Stimulated activated naive CD4-positive, alpha-beta T cell treated with Interleukin-2 at 50 U/mL for 16 hours (primary cell): ENCODE results near the gene MYO7A.

Experiments
- DNase-seq: peaks from one replicate; lab custom pipeline; 2025; lab: John Stamatoyannopoulos, UW

The MYO7A gene

GRCh38 chr11:77127920-77128691, at the start of gene MYO7A:
MYO7A (plus strand) TSS chr11:77128246; CDS start chr11:77130635, 2,389 bp downstream.
- no peak for DNase-seq

- DNase-seq: no peak
These were observed 48.4 kb upstream of the MYO7A start for GRCh38 chr11:77079666-77080065.

- DNase-seq: no peak
These were observed 47.3 kb upstream of the MYO7A start for GRCh38 chr11:77080643-77081210.

- DNase-seq: no peak
These were observed 46.6 kb upstream of the MYO7A start for GRCh38 chr11:77081381-77081851.

GRCh38 chr11:77081976-77082836, 45.8 kb upstream of the MYO7A start:
- no peak for DNase-seq

- DNase-seq: peak; percentile 36
These were observed 45.0 kb upstream of the MYO7A start for GRCh38 chr11:77082838-77083565.

GRCh38 chr11:77083566-77084245, 44.3 kb upstream of the MYO7A start:
- DNase-seq: no peak

GRCh38 chr11:77084581-77085191, 43.4 kb upstream of the MYO7A start:
- no peak for DNase-seq

- DNase-seq: no peak
These were observed 42.4 kb upstream of the MYO7A start for GRCh38 chr11:77085652-77086051.

GRCh38 chr11:77086521-77087472, 41.2 kb upstream of the MYO7A start:
- DNase-seq: no peak

- DNase-seq: no peak
These were observed 40.3 kb upstream of the MYO7A start for GRCh38 chr11:77087723-77088225.

GRCh38 chr11:77088236-77089003, 39.6 kb upstream of the MYO7A start:
- DNase-seq: no peak

- DNase-seq: no peak
These were observed 39.0 kb upstream of the MYO7A start for GRCh38 chr11:77089004-77089545.

GRCh38 chr11:77090046-77090372, 38.0 kb upstream of the MYO7A start:
- no peak for DNase-seq

- no peak for DNase-seq
These were observed 37.5 kb upstream of the MYO7A start for GRCh38 chr11:77090373-77091111.

GRCh38 chr11:77091146-77091940, 36.7 kb upstream of the MYO7A start:
- peak; percentile 65 for DNase-seq

GRCh38 chr11:77092382-77092781, 35.7 kb upstream of the MYO7A start:
- DNase-seq: no peak
